ENCODE results near the gene CXCL16. TPM values are rescaled to one million over a fixed set of nuclear protein-coding genes. Genes with fewer than 3 reads are reported as not detected.

Gene CXCL16
- total and polyA plus RNA-seq, 2 donors (not counting 1 experiment from before 2014, with no cell fraction given) = 0.83 to 2.0 TPM

- H3K79me2 ChIP-seq (ENCODE audit: control insufficient read depth, insufficient read depth, low read length) = no peaks in the 10 kb centered on the region
- peaks cover 4% of the 10 kb centered on the region for H3K4me1 ChIP-seq (ENCODE audit: control insufficient read depth, extremely low read depth, insufficient read depth, low read length)
- no peak overlapping the region for H3K4me2 ChIP-seq (ENCODE audit: extremely low read depth, insufficient read depth, low read length)
- no peaks in the 10 kb centered on the region for H3K9me3 ChIP-seq (ENCODE audit: control insufficient read depth, insufficient read depth, low read depth, low read length)
- no peak for DNase-seq (ENCODE audit: low read depth in 2 of 2)
- H3K4me3 ChIP-seq (replicated peaks in 1 of 4; ENCODE audit: control extremely low read depth in 1 of 4, insufficient read depth in 1 of 4, low read depth in 3 of 4, low read length in 4 of 4) = no peak overlapping the region
- no peak overlapping the region for H2AFZ ChIP-seq (ENCODE audit: low read length)
- H3K9ac ChIP-seq (ENCODE audit: insufficient read depth, low read length) = no peak overlapping the region
- H3K27ac ChIP-seq (ENCODE audit: insufficient read depth, low read length) = no peak overlapping the region
- no peak for TF ChIP-seq EZH2 (IDR thresholded peaks at IDR 0.05; ENCODE audit: low read length, missing control alignments)
- TF ChIP-seq CTCF (conservative IDR thresholded peaks at IDR 0.05 in 1 of 2, IDR thresholded peaks at IDR 0.05 in 1 of 2; ENCODE audit: low read depth in 1 of 2, low read length in 2 of 2) = no peak
- H3K36me3 ChIP-seq (ENCODE audit: control insufficient read depth, insufficient read depth, low read length) = no peaks in the 10 kb centered on the region
- no peaks in the 10 kb centered on the region for H3K27me3 ChIP-seq (ENCODE audit: control insufficient read depth, insufficient read depth, low read length)
- no peaks in the 10 kb centered on the region for H4K20me1 ChIP-seq (ENCODE audit: control insufficient read depth, extremely low read depth, insufficient read depth, low read length)
Measured at GRCh38 chr17:4725646-4726310, 13.9 kb downstream of the CXCL16 start.

GRCh38 chr17:4724650-4725049, 15.1 kb downstream of the CXCL16 start:
- no peaks in the 10 kb centered on the region for H4K20me1 ChIP-seq (ENCODE audit: control insufficient read depth, extremely low read depth, insufficient read depth, low read length)
- no peak overlapping the region for H3K27ac ChIP-seq (ENCODE audit: insufficient read depth, low read length)
- no peaks in the 10 kb centered on the region for H3K36me3 ChIP-seq (ENCODE audit: control insufficient read depth, insufficient read depth, low read length)
- DNase-seq (ENCODE audit: low read depth in 2 of 2) = no peak
- H3K79me2 ChIP-seq (ENCODE audit: control insufficient read depth, insufficient read depth, low read length) = no peaks in the 10 kb centered on the region
- no peaks in the 10 kb centered on the region for H3K9me3 ChIP-seq (ENCODE audit: control insufficient read depth, insufficient read depth, low read depth, low read length)
- no peak overlapping the region for H3K9ac ChIP-seq (ENCODE audit: insufficient read depth, low read length)
- H3K4me1 ChIP-seq (ENCODE audit: control insufficient read depth, extremely low read depth, insufficient read depth, low read length) = peaks cover 4% of the 10 kb centered on the region
- no peaks in the 10 kb centered on the region for H3K27me3 ChIP-seq (ENCODE audit: control insufficient read depth, insufficient read depth, low read length)
- TF ChIP-seq CTCF (conservative IDR thresholded peaks at IDR 0.05 in 1 of 2, IDR thresholded peaks at IDR 0.05 in 1 of 2; ENCODE audit: low read depth in 1 of 2, low read length in 2 of 2) (no peak), EZH2 (IDR thresholded peaks at IDR 0.05; ENCODE audit: low read length, missing control alignments) (no peak)
- H2AFZ ChIP-seq (ENCODE audit: low read length) = no peak overlapping the region
- no peak overlapping the region for H3K4me3 ChIP-seq (replicated peaks in 1 of 4; ENCODE audit: control extremely low read depth in 1 of 4, insufficient read depth in 1 of 4, low read depth in 3 of 4, low read length in 4 of 4)
- no peak overlapping the region for H3K4me2 ChIP-seq (ENCODE audit: extremely low read depth, insufficient read depth, low read length)

- H2AFZ ChIP-seq (ENCODE audit: low read length) = no peak overlapping the region
- no peaks in the 10 kb centered on the region for H4K20me1 ChIP-seq (ENCODE audit: control insufficient read depth, extremely low read depth, insufficient read depth, low read length)
Measured at GRCh38 chr17:4722678-4723240, 17.0 kb downstream of the CXCL16 start.

More at GRCh38 chr17:4722678-4723240, 17.0 kb downstream of the CXCL16 start:
- H3K4me2 ChIP-seq (ENCODE audit: extremely low read depth, insufficient read depth, low read length) = no peak overlapping the region
- H3K4me3 ChIP-seq (replicated peaks in 1 of 4; ENCODE audit: control extremely low read depth in 1 of 4, insufficient read depth in 1 of 4, low read depth in 3 of 4, low read length in 4 of 4) = no peak overlapping the region
- no peak overlapping the region for H3K9ac ChIP-seq (ENCODE audit: insufficient read depth, low read length)
- TF ChIP-seq CTCF (conservative IDR thresholded peaks at IDR 0.05 in 1 of 2, IDR thresholded peaks at IDR 0.05 in 1 of 2; ENCODE audit: low read depth in 1 of 2, low read length in 2 of 2) (no peak), EZH2 (IDR thresholded peaks at IDR 0.05; ENCODE audit: low read length, missing control alignments) (no peak)
- H3K36me3 ChIP-seq (ENCODE audit: control insufficient read depth, insufficient read depth, low read length) = no peaks in the 10 kb centered on the region
- no peaks in the 10 kb centered on the region for H3K9me3 ChIP-seq (ENCODE audit: control insufficient read depth, insufficient read depth, low read depth, low read length)
- no peaks in the 10 kb centered on the region for H3K27me3 ChIP-seq (ENCODE audit: control insufficient read depth, insufficient read depth, low read length)
- no peak overlapping the region for H3K27ac ChIP-seq (ENCODE audit: insufficient read depth, low read length)
- H3K79me2 ChIP-seq (ENCODE audit: control insufficient read depth, insufficient read depth, low read length) = no peaks in the 10 kb centered on the region
- no peak for DNase-seq (ENCODE audit: low read depth in 2 of 2)
- peaks cover 4% of the 10 kb centered on the region for H3K4me1 ChIP-seq (ENCODE audit: control insufficient read depth, extremely low read depth, insufficient read depth, low read length)

All from fibroblast of lung (primary cell).